HG03521 (cell line): ENCODE measurements around the gene TCP11L2.
"Not testable (repeated sequence)": the region's sequence is repeated elsewhere in the genome, so short reads cannot be mapped to it uniquely, and the experiment has no call there.

Experiments
- ATAC-seq: cut with Tn5 transposase; IDR thresholded peaks from one replicate; pipeline ENCODE4 v1.9.1; 2021; ENCODE audit warnings: mild to moderate bottlenecking, moderate library complexity; ENCODE audit not compliant: unreplicated experiment

TCP11L2 gene

DNA sequence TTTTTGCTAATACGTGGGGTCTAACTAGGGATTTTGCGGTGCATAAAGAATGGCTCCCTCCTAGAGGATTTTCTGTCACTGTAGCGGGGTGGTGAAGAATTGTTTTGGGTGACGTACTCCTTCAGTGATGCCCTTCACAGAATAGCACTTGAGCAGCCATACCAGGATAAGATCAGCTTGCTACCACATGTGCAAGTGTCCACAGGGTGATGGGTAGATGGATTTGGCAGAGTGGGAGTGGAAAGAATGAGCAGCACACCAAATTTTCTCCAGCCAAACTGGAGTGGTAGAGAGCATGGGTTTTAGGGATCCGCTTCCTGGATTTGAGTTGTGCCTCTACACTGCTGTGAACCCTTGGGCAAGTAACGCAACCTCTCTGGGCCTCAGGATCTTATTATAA is 2.3 kb downstream of the TCP11L2 start:
- no peak for ATAC-seq

DNA sequence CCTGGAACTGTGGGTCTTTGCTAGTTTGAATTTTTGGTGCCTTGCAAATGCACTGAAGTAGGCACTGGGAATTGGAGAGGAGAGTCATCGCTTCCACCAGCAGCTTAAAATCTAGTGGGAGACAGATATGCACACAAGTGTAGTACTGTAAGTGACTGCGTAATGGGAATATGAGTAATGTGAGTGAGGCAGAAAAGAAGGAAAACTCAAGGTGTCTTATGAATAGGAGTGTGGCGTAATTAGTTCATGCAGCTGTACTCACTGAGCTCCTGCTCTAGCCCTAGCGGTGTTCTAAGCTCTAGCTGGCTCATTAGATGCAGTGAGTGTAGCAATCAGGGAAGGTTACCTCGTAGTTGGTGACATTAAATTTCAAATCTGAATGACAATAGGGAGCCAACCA is 2.8 kb downstream of the TCP11L2 start:
- no peak for ATAC-seq

GRCh38 chr12:106307181-106307580 is 4.6 kb downstream of the TCP11L2 start:
- ATAC-seq, result no peak

DNA sequence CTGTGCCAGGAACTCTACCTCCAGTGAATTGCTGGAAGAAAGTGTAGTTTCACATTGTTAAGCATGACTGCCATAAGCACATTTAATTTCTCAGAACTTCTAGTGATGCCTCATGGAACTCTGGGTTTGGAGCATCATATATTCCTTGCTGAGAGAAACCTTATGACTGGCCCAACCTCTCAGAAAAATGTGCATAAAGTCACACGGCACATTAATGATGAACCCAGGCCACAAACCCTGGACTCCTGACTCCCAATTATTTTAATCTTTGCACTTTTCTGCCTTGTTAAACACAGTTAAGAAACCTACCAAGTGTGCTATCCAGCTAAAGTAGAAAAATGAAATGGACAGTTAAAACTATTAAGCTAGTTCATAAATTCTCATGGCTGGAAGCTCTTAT is 5.6 kb downstream of the TCP11L2 start:
- no peak for ATAC-seq

DNA sequence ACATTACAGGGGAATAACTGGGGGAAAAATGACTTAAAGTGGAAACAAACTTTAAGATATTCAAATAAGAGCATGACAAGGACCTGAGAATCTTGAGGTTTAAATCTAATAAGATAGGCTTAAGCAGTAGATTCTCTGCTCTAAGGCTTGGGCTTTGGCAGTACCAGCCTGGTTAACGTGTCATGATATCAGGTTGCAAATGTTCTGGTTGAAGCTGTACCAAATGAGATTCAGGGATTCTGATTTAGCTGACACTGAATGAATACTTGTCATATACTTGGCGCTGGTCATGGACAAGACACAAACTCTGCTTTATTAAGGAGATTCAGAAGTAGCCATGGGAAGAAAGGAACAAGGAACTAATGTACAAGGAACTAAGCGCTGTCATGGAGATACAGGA is 6.1 kb downstream of the TCP11L2 start:
- no peak for ATAC-seq

GRCh38 chr12:106309671-106310505 is 7.4 kb downstream of the TCP11L2 start:
- ATAC-seq, result no peak

DNA sequence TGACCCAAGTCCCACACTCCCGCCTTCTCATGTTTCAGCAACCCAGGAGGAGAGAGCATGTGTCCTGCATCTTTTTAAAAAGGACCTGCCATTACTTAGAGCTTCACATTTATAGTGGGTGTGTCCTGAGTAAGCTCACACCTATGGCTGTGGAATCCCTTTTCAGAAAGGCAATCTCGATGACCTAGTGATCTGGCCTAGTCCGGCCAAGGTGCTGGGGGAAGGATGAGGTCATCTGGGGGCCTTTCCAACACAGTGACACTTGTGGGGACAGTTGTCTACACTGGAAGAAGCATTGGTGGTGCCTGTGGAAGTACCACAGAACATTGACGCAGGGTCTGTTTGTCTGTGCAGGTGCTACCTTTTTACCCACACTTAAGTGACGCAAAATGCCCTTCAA is 8.2 kb downstream of the TCP11L2 start:
- no peak for ATAC-seq

DNA sequence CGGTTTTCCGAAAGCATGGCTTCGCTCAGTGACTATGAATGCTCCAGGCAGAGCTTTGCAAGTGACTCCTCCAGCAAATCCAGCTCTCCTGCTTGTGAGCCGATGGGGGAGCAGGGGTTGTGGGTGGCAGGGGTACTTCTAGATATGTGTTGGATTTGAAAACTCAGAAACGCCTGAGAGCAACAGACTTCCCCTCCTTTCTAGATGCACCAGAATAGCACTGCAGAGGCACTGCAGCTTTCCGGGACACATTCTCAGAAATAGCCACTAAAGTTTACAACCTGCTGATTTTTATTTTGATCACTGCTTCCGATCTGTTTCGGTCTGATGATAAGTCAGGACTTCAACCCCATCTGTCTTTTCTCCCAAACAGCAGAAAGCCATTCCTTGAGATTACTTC is 8.6 kb downstream of the TCP11L2 start:
- no peak for ATAC-seq

- ATAC-seq, result not testable (repeated sequence)
Measured at GRCh38 chr12:106313413-106313812, 10.9 kb downstream of the TCP11L2 start.

- ATAC-seq, result no peak
Measured at GRCh38 chr12:106315523-106315922, 13.0 kb downstream of the TCP11L2 start.

DNA sequence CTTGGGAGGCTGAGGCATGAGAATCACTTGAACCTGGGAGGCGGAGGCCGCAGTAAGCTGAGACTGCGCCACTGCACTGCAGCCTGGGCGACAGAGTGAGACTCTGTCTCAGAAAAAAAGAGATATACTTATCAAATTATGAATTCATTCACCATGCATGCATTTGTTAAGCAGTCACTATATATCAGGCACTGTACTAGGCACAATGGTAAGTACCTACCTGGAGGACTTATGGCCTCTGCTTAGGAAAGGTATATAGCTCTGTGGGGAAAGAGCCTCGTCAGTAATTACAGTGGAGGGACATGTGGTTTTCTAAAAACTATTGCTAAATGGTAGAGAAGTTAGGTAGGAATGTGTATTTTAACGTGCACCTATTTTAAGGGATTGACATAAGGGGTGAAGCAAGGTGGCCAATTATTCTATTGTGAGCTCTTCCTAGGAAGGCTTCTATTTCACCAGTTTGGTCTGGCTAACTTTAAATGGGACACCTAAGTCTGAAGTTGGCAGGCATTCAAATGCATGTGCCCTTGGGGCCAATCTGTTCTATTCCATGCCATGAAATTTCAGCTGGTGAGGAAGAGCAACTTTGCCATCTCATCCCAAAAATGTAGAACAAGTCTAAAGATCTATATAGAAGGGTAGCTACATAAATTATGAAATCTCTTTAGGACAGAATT is 15.0 kb downstream of the TCP11L2 start:
- no peak for ATAC-seq

GRCh38 chr12:106321139-106321850 is 18.8 kb downstream of the TCP11L2 start:
- no peak for ATAC-seq

GRCh38 chr12:106323537-106323936 is 21.0 kb downstream of the TCP11L2 start:
- ATAC-seq, result no peak

- ATAC-seq, result no peak
Measured at GRCh38 chr12:106327309-106327869, 24.9 kb downstream of the TCP11L2 start.

- no peak for ATAC-seq
Measured at GRCh38 chr12:106328735-106329134, 26.2 kb downstream of the TCP11L2 start.

- no peak for ATAC-seq
Measured at GRCh38 chr12:106329231-106329982, 26.9 kb downstream of the TCP11L2 start.

DNA sequence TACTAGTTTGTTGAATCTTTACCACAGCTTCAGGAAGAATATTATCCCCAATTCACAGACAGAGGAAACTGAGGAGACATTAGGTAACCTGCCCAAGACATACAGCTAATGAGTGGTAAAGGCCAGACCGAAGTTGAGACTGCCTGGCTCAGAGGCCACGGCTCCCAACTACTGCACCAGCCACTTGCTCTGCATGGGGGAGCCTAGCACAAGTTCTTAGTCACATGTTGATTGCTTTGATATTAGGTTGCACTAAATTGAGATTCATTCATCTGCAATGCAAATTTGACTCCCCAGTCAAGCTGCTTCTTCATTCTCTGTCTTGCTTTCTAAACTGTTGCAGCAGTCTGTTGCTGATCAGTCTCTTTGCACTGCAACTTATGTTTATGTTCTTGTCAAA is 29.1 kb downstream of the TCP11L2 start:
- ATAC-seq, result no peak

DNA sequence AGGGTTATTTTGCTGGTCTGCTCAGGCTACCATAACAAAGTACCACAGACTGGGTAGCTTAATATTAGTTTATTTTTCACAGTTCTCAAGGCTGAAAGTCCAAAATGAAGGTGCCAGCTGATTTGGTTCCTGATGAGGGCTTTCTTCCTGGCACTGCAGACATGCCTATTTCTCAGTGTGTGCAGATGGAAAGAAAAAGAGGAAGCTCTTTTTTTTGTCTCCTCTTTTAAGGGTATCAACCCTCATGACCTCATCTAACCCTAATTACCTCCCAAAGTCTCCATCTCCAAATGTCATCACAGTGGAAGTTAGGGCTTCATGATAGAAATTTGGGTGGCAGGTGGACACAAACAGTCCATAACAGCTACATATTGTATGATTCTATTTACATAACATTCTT is 30.0 kb downstream of the TCP11L2 start:
- no peak for ATAC-seq

GRCh38 chr12:106333010-106333409 is 30.5 kb downstream of the TCP11L2 start:
- no peak for ATAC-seq

DNA sequence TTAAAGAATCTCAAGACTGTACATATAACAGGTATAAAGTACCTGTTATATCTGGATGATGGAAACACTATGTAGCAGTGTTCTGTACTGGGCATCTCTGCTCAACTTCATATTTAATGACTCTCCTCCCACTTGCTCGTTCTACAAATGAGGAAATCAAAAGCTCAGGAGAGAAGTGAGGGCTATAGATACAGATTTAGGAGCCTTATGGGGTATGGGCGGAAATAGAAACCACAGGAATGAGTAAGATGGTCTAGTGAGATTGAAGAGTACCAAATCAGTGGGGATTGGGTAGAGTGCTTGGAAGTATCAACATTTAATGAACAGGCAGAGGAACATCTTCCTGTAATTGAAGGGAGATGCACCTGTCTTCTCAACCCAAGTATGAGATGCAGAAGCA is 31.2 kb downstream of the TCP11L2 start:
- ATAC-seq, result no peak
